Hepatocyte (in vitro differentiated cells): ENCODE data around the gene PRTFDC1. TPM values are rescaled to one million over a fixed set of nuclear protein-coding genes. Genes with fewer than 3 reads are reported as not detected.

Experiments
- DNase-seq: peaks from one replicate; pipeline ENCODE4 v3.0.0-alpha.2; 2016; ENCODE audit warnings: low spot score
- H2AFZ ChIP-seq: fragments of 200-600 bp; sonication (generic); 2 replicates; pipeline ENCODE4 v1.6.0; 2016; ENCODE audit warnings: antibody characterized with exemption, mild to moderate bottlenecking
- H3K27ac ChIP-seq: fragments of 200-600 bp; sonication (generic); 2 replicates; pipeline ENCODE4 v1.5.1; 2016; ENCODE audit warnings: mild to moderate bottlenecking
- H3K27me3 ChIP-seq: fragments of 200-600 bp; sonication (generic); 2 replicates; pipeline ENCODE4 v1.6.1; 2016
- H3K36me3 ChIP-seq: fragments of 200-600 bp; sonication (generic); replicated peaks from 2 replicates; pipeline ENCODE4 v1.5.1; 2016; ENCODE audit warnings: low read depth; ENCODE audit not compliant: insufficient read depth
- H3K4me1 ChIP-seq: fragments of 200-600 bp; sonication (generic); 2 replicates; pipeline ENCODE4 v1.5.1; 2016; ENCODE audit warnings: mild to moderate bottlenecking, moderate library complexity; ENCODE audit not compliant: insufficient read depth
- H3K4me2 ChIP-seq: fragments of 200-600 bp; sonication (generic); 2 replicates; pipeline ENCODE4 v1.6.0; 2016
- H3K4me3 ChIP-seq: fragments of 200-600 bp; sonication (generic); 2 replicates; pipeline ENCODE4 v1.5.1; 2016; ENCODE audit warnings: mild to moderate bottlenecking
- H3K79me2 ChIP-seq: fragments of 200-600 bp; sonication (generic); 2 replicates; pipeline ENCODE4 v1.6.0; 2017; ENCODE audit warnings: mild to moderate bottlenecking
- H3K9me2 ChIP-seq: fragments of 200-600 bp; sonication (generic); replicated peaks from 2 replicates; pipeline ENCODE4 v1.6.0; 2017; ENCODE audit warnings: mild to moderate bottlenecking; ENCODE audit not compliant: insufficient read depth
- H3K9me3 ChIP-seq: fragments of 200-600 bp; sonication (generic); 2 replicates; pipeline ENCODE4 v1.5.1; 2016; ENCODE audit warnings: low read depth, mild to moderate bottlenecking
- H4K20me1 ChIP-seq: fragments of 200-600 bp; sonication (generic); 2 replicates; pipeline ENCODE4 v1.6.0; 2016; ENCODE audit warnings: mild to moderate bottlenecking; ENCODE audit not compliant: insufficient read depth, poor library complexity, severe bottlenecking
- EZH2 ChIP-seq: fragments of 200-600 bp; sonication (generic); IDR thresholded peaks from 2 replicates; pipeline ENCODE4 v1.6.1; 2016; ENCODE audit warnings: antibody characterized with exemption, mild to moderate bottlenecking, borderline replicate concordance
- EZH2phosphoT487 ChIP-seq: fragments of 200-600 bp; sonication (generic); IDR thresholded peaks from one replicate; pipeline ENCODE4 v1.6.1; 2018; ENCODE audit warnings: antibody characterized with exemption, mild to moderate bottlenecking, low read depth, moderate library complexity; ENCODE audit not compliant: unreplicated experiment, severe bottlenecking
- WGBS: methylation state at CpG from one replicate; pipeline ENCODE4 v1.1.6; 2016; ENCODE audit warnings: low lambda C conversion rate; ENCODE audit errors: missing lambda C conversion rate; 5-methylcytosine and 5-hydroxymethylcytosine counted together
- polyA plus RNA-seq: library from polyadenylated mRNA; unstranded; fragments of >200 nt; fragmentation: Nextera tagmentation; extraction: Ambion mirVana; gene quantifications from 2 replicates; pipeline ENCODE4 v1.2.1, GENCODE V29; 2016
- total RNA-seq: library from RNA; depleted of rRNA; stranded (reverse); fragments of >200 nt; gene quantifications from 2 replicates; pipeline ENCODE4 v1.2.3, GENCODE V29; 2014
- TF ChIP-seq, protein P1 (sequence below): fragments of 200-600 bp; sonication (generic); IDR thresholded peaks from 2 replicates; pipeline ENCODE4 v1.5.1; 2016; ENCODE audit warnings: antibody characterized with exemption, mild to moderate bottlenecking; ENCODE audit not compliant: poor library complexity

PRTFDC1 gene
- total and polyA plus RNA-seq, 2 experiments from 2014 or later = 6.4 to 14.7 TPM

DNA sequence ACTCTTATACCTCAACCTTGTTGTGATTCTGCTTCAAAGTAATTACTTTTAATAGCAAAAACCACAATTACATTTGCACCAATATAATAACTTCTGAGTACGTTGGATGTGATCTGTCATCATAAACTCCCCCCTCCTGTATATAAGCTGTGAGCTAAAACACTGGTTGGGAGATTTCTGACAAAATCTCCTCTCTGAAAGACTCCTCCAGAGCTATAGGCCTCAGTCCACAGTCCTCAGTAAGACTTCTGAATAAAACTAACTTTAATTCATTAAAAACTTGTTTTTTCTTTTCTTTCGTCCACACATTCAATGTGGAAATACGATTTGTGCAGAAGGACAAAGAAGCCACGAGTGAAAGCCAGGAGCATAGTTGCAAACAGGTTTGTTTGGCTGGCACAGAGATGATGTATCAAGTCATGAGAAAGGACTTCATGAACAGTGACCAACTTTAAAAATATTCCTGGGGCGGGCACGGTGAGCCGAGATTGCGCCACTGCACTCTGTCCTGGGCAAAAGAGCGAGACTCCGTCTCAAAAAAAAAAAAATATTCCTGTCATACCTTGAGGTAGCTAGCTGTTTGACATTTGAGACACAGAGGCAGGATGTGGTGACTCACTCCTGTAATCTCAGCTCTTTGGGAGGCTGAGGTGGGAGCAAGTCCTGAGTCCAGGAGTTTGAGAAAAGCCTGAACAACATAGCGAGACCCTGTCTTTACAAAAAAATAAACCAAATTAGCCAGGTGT is 137.7 kb downstream of the PRTFDC1 start:
- Histone ChIP-seq H3K27me3 (no peaks in the 10 kb centered on the region), H3K27ac (no peak overlapping the region), H3K4me1 (no peaks in the 10 kb centered on the region), H2AFZ (no peak overlapping the region), H3K9me2 (no peaks in the 10 kb centered on the region), H3K4me2 (no peak overlapping the region), H3K4me3 (no peak overlapping the region), H3K9me3 (no peaks in the 10 kb centered on the region), H4K20me1 (no peaks in the 10 kb centered on the region), H3K36me3 (no peaks in the 10 kb centered on the region), H3K79me2 (no peaks in the 10 kb centered on the region)
- no peak for DNase-seq
- WGBS = 86% methylated on average over 11 of the region's 11 CpGs
- no peak for TF ChIP-seq EZH2phosphoT487
- TF ChIP-seq, protein P1, sequence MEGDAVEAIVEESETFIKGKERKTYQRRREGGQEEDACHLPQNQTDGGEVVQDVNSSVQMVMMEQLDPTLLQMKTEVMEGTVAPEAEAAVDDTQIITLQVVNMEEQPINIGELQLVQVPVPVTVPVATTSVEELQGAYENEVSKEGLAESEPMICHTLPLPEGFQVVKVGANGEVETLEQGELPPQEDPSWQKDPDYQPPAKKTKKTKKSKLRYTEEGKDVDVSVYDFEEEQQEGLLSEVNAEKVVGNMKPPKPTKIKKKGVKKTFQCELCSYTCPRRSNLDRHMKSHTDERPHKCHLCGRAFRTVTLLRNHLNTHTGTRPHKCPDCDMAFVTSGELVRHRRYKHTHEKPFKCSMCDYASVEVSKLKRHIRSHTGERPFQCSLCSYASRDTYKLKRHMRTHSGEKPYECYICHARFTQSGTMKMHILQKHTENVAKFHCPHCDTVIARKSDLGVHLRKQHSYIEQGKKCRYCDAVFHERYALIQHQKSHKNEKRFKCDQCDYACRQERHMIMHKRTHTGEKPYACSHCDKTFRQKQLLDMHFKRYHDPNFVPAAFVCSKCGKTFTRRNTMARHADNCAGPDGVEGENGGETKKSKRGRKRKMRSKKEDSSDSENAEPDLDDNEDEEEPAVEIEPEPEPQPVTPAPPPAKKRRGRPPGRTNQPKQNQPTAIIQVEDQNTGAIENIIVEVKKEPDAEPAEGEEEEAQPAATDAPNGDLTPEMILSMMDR = no peak
- TF ChIP-seq EZH2 = no peak

- no peaks in the 10 kb centered on the region for H3K9me3 ChIP-seq
- H3K27ac ChIP-seq = no peak overlapping the region
- H3K4me3 ChIP-seq = no peak overlapping the region
- H3K36me3 ChIP-seq = no peaks in the 10 kb centered on the region
- no peaks in the 10 kb centered on the region for H4K20me1 ChIP-seq
- no peak overlapping the region for H2AFZ ChIP-seq
- no peak overlapping the region for H3K4me2 ChIP-seq
- no peaks in the 10 kb centered on the region for H3K9me2 ChIP-seq
- WGBS = 86% methylated on average over 4 of the region's 4 CpGs
- H3K4me1 ChIP-seq = no peaks in the 10 kb centered on the region
- no peak for TF ChIP-seq EZH2phosphoT487
- no peak for TF ChIP-seq EZH2
- TF ChIP-seq, protein P1 = no peak
- no peak for DNase-seq
- no peaks in the 10 kb centered on the region for H3K27me3 ChIP-seq
- no peaks in the 10 kb centered on the region for H3K79me2 ChIP-seq
Measured at GRCh38 chr10:24813856-24814255, 138.6 kb downstream of the PRTFDC1 start.

- 90% methylated on average over 5 of the region's 5 CpGs for WGBS
- Histone ChIP-seq H3K9me3 (no peaks in the 10 kb centered on the region), H4K20me1 (no peaks in the 10 kb centered on the region), H3K79me2 (no peaks in the 10 kb centered on the region), H3K9me2 (no peaks in the 10 kb centered on the region), H3K36me3 (no peaks in the 10 kb centered on the region), H3K27ac (no peak overlapping the region), H3K4me1 (no peaks in the 10 kb centered on the region), H3K4me3 (no peak overlapping the region), H2AFZ (no peak overlapping the region), H3K4me2 (no peak overlapping the region), H3K27me3 (no peaks in the 10 kb centered on the region)
- TF ChIP-seq EZH2phosphoT487 (no peak), EZH2 (no peak)
- TF ChIP-seq, protein P1 = no peak
- DNase-seq = no peak
Measured at GRCh38 chr10:24806262-24806661, 146.1 kb downstream of the PRTFDC1 start.
